SJCRH30 (cell line): Measurements from ENCODE around the gene KISS1R. TPM values are rescaled to one million over a fixed set of nuclear protein-coding genes. Genes with fewer than 3 reads are reported as not detected.

Source experiments
- DNase-seq, 2 experiments: peaks; one replicate each; pipeline ENCODE4 v3.0.0-alpha.2; 2015 to 2020
- H3K27ac ChIP-seq: fragments of 250-450 bp; sonication (Bioruptor Pico); 2 replicates; pipeline ENCODE4 v1.5.1; 2020; ENCODE audit warnings: mild to moderate bottlenecking, moderate library complexity
- H3K27me3 ChIP-seq: fragments of 250-450 bp; sonication (Bioruptor Pico); 2 replicates; pipeline ENCODE4 v1.5.1; 2020; ENCODE audit warnings: mild to moderate bottlenecking, moderate library complexity
- H3K36me3 ChIP-seq: fragments of 250-450 bp; sonication (Bioruptor Pico); 2 replicates; pipeline ENCODE4 v1.5.1; 2020; ENCODE audit warnings: mild to moderate bottlenecking, moderate library complexity
- H3K4me1 ChIP-seq: fragments of 250-450 bp; sonication (Bioruptor Pico); 2 replicates; pipeline ENCODE4 v1.5.1; 2020; ENCODE audit warnings: mild to moderate bottlenecking, moderate library complexity
- H3K4me3 ChIP-seq: fragments of 250-450 bp; sonication (Bioruptor Pico); 2 replicates; pipeline ENCODE4 v1.5.1; 2020; ENCODE audit warnings: mild to moderate bottlenecking, moderate library complexity
- H3K9me3 ChIP-seq: fragments of 250-450 bp; sonication (Bioruptor Pico); replicated peaks from 2 replicates; pipeline ENCODE4 v1.5.1; 2020; ENCODE audit warnings: mild to moderate bottlenecking, moderate library complexity
- total RNA-seq: library from RNA; depleted of rRNA; stranded (reverse); fragments of >200 nt; shearing (Covaris generic); gene quantifications from 2 replicates; pipeline ENCODE4 v1.2.3, GENCODE V29; 2014; rRNA removed

The KISS1R gene
- 0.08 TPM in 1 of 2 replicates, not detected in the other for total RNA-seq

GRCh38 chr19:917323-918151 is at the start of gene KISS1R:
Gene KISS1R, plus strand, starts transcription at chr19:917333. Its CDS starts 170 bp downstream, at chr19:917503.
- no peak within 1 kb of the TSS for H3K27ac ChIP-seq
- peaks cover 27% of the 10 kb centered on the region for H3K27me3 ChIP-seq
- H3K36me3 ChIP-seq = no peaks in the 10 kb centered on the region
- H3K4me1 ChIP-seq = 0 out of 2 replicates have a peak, but pooled peaks cover 3% of the 10 kb centered on the region
- peak within 1 kb of the TSS; percentile 6; the same call in 1 of the 2 replicates for H3K4me3 ChIP-seq
- peak; percentile 69 to 75 for DNase-seq
- H3K9me3 ChIP-seq = no peaks in the 10 kb centered on the region

DNA sequence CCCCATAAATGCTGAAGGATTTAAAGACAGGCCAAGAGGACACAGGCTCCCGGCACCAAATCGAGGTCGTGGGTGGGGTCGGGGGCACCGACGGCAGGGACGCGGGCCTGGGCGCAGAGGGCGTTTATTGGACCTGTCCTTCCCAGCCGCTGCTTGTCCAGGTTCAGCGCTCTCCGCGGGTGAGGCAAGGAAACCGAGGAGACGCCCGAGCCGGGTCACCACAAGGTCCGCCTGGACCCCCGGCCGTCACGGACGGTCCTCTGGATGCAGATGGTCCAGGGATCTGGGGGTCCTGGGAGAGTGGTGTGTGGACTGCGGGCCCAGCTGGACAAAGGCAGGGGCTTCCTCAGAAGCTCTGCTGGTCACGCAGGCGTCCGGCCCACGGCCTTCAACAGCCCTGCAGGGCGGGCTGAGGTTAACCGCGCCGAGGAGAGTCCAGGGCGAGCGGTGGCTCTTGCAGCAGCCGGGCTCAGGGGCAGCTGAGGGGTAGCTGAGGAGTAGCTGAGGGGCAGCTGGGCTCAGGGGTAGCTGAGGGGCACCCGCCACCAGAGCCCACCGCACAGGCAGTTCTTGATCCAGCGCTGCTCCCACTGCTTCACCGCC is 49.2 kb upstream of the KISS1R start:
- peaks cover 9% of the 10 kb centered on the region; the same call in 1 of the 2 replicates for H3K36me3 ChIP-seq
- DNase-seq = no peak
- H3K4me3 ChIP-seq = no peak overlapping the region
- H3K4me1 ChIP-seq = no peaks in the 10 kb centered on the region
- no peaks in the 10 kb centered on the region for H3K9me3 ChIP-seq
- no peaks in the 10 kb centered on the region for H3K27me3 ChIP-seq
- no peak overlapping the region for H3K27ac ChIP-seq

DNA sequence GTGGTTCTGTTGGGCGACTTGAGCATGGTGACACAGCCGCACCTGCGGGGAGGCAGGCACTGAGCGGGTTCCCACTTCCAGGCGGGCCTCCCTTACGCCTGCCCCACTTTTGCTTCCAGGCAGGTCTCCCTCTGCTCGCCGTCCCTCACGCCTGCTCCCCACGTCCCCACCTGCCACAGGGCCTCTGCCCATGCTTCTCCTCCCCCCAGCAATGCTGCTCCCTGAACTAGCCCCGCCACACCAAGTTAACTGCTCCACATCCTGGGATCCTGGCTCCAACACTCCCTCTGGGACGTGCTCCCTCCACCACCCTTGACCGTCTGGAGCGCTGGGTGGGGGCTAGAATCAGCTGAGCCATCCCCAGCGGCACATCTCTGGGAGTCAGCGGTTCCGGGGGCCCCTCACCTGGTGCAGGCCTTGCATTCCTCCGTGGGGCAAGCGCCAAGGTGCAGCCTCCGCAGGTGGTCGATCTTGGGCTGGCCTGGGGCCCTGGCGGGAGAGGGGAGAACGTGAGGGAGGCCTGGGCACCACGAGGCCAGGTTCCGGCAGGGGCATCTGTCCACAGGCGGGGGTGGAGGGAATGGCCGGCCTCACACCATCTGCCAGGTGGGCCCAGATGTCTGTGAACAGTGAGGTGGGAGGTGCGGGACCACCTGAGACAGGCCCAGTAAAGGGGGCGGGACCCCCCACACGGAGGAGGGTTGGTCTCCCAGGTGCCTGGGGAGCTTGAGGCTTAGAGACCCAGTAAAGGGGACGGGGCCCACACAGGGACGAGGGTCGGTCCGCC is 48.5 kb upstream of the KISS1R start:
- no peak overlapping the region for H3K27ac ChIP-seq
- no peaks in the 10 kb centered on the region for H3K27me3 ChIP-seq
- no peak overlapping the region for H3K4me3 ChIP-seq
- no peaks in the 10 kb centered on the region for H3K4me1 ChIP-seq
- no peak for DNase-seq
- peaks cover 11% of the 10 kb centered on the region; the same call in 1 of the 2 replicates for H3K36me3 ChIP-seq
- H3K9me3 ChIP-seq = no peaks in the 10 kb centered on the region

DNA sequence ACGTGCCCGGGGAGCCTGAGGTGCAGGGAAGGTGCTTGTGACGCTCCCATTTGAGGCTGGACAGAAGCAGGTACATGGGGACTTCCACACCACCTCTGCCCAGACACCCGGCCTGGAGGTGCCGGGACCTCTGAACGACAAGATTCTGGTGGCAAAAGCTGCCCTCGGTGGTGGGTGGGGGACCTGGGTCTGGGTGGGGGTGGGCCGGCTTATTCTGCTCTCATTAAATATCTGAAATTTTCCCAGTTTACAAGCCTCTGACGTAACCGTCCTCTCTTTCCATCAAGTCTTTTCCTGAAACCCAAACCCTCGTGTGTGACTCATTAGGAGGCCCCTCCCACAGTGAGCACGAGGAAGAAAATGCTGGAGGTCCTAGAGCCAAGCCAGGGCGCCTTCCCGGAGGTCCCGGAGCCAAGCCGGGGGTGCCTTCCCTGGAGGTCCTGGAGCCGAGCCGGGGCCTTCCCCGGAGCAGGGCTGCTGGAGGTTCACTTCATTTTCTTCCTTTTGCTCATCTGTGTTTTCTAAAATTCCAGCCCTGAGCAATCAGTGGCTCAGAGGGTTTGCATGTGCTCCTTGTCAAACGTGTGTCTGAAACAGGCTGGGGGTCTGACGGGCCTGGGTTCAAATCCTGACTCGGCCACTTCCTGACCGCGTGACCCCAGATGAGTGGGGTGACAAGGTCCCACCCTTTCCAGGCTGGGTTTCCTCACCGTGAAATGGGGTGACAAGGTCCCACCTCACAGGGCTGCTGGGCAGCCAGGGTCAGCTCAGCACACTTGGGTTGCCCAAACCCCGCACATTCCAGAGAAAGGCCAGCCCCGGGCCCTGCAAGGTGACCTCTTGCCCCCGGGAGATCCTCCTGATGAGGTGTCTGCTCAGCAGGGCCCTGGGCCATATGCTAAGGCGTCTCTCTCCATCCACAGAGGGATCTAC is 47.6 kb upstream of the KISS1R start:
- H3K36me3 ChIP-seq = peaks cover 11% of the 10 kb centered on the region; the same call in 1 of the 2 replicates
- no peaks in the 10 kb centered on the region for H3K27me3 ChIP-seq
- H3K27ac ChIP-seq = no peak overlapping the region
- H3K9me3 ChIP-seq = no peaks in the 10 kb centered on the region
- no peaks in the 10 kb centered on the region for H3K4me1 ChIP-seq
- no peak for DNase-seq
- no peak overlapping the region for H3K4me3 ChIP-seq

DNA sequence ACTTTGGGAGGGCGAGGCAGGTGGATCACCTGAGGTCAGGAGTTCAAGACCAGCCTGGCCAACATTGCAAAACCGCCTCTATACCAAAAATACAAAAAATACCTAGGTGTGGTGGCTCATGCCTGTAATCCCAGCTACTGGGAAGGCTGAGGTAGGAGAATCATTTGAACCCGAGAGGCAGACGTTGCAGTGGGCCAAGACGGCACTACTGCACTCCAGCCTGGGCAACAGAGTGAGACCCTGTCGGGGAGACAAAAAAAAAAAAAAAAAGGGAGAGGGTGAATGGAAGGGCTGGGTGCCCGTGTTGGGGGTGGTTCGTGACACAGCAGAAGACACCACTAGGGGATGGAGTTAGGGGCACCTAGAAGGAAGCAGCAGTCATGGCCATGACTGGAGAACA is 46.8 kb upstream of the KISS1R start:
- H3K4me1 ChIP-seq = no peaks in the 10 kb centered on the region
- no peak for DNase-seq
- H3K27ac ChIP-seq = no peak overlapping the region
- peaks cover 11% of the 10 kb centered on the region; the same call in 1 of the 2 replicates for H3K36me3 ChIP-seq
- H3K27me3 ChIP-seq = no peaks in the 10 kb centered on the region
- no peaks in the 10 kb centered on the region for H3K9me3 ChIP-seq
- H3K4me3 ChIP-seq = no peak overlapping the region

DNA sequence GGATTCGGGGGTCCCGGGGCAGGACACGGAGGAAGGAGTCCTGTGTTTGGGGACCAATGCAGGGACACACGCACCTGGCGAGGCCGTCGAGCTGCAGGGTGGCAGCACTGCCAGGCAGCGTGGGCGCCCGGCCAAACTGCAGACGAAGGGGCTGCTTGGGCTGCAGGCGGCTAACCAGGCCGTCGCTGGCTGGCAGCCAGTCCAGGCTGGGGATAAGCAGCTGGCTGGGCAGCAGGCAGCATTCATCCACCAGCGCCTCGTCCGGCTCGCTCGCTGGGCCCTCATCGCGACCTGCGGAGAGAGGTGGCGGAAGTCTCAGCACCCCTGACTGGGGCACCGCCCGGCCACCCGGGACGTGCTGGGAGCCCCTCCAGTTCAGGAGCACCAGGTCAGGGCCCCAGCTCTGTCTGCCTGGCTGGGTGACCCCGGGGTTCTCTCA is 46.2 kb upstream of the KISS1R start:
- DNase-seq = no peak
- no peaks in the 10 kb centered on the region for H3K4me1 ChIP-seq
- no peak overlapping the region for H3K4me3 ChIP-seq
- H3K36me3 ChIP-seq = peaks cover 11% of the 10 kb centered on the region; the same call in 1 of the 2 replicates
- no peaks in the 10 kb centered on the region for H3K9me3 ChIP-seq
- no peak overlapping the region for H3K27ac ChIP-seq
- no peaks in the 10 kb centered on the region for H3K27me3 ChIP-seq

DNA sequence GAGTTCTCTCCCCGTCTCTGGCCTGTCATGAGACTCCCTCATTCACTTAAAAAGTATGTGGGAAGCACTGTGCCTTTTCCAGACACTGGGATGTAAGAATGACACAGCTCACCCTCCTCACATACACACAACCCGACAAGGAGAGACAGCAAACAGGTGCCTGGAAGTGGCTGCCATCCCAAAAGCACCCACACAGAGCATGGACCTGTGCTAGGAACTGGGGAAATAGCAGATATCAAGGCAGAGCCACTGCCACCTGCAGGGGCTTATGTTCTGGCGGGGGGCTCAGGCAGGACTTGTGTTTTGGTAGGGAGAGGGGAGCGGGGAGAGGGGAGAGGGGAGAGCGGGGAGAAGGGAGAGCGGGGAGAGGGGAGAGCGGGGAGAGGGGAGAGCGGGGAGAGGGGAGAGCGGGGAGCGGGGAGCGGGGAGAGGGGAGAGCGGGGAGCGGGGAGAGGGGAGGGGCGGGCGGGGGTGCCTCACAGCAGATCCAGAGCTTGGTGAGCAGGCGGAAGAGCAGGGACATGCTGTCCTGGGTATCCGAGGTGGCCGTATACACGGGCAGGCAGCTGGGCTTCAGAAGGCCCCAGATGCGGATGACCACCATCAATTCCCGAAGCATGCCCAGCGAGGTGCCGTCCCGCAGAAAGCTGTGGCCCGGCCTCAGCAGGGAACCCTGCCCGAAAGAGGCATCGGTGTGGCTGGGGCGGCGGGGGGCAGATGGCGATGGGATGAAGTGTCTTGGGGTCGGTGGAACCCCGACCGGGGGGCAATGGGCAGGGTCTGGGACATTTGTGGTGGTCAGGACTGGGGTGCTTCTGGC is 45.5 kb upstream of the KISS1R start:
- Histone ChIP-seq H3K4me1 (no peaks in the 10 kb centered on the region), H3K4me3 (no peak overlapping the region), H3K36me3 (peaks cover 11% of the 10 kb centered on the region; the same call in 1 of the 2 replicates)

DNA sequence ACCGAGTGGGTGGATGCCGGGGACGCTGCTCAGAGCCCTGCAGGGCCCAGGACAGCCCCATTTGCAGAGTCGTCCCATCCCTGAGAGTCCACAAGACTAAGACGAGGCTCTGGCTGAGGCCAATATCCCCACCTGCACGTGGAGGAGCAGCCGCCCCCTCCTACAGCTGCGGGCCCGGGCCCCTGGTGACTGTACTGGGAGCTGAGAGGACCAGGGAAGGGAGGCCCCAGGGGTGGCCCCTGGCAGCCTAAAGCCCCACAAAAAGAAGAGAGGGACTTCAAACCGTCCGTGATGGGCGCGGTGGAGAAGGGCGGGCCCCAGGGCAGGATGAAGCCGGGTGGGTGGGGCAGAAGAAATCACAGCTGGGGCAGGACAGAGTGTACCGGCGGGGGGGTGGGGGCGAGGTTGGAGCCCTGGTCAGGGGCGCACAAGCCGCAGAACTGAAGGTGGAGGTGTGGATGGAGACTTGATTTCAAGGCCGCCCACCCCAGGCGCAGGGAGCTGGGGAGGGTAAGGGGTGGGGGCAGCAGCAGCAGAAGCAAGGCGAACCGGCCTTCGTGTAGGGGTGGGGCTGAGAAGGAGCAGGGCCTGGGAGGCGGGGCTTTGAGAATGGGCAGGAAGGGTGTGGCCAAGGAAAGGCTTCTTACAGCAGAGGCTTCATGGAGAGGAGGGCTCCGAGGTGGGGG is 44.7 kb upstream of the KISS1R start:
- Histone ChIP-seq H3K27me3 (no peaks in the 10 kb centered on the region), H3K9me3 (no peaks in the 10 kb centered on the region), H3K27ac (no peak overlapping the region), H3K36me3 (peaks cover 10% of the 10 kb centered on the region; the same call in 1 of the 2 replicates), H3K4me1 (no peaks in the 10 kb centered on the region), H3K4me3 (no peak overlapping the region)
- peak; percentile 47 to 48 for DNase-seq

More for the DNA sequence above, 45.5 kb upstream of the KISS1R start:
- no peak for DNase-seq
- Histone ChIP-seq H3K9me3 (no peaks in the 10 kb centered on the region), H3K27me3 (no peaks in the 10 kb centered on the region), H3K27ac (no peak overlapping the region)

DNA sequence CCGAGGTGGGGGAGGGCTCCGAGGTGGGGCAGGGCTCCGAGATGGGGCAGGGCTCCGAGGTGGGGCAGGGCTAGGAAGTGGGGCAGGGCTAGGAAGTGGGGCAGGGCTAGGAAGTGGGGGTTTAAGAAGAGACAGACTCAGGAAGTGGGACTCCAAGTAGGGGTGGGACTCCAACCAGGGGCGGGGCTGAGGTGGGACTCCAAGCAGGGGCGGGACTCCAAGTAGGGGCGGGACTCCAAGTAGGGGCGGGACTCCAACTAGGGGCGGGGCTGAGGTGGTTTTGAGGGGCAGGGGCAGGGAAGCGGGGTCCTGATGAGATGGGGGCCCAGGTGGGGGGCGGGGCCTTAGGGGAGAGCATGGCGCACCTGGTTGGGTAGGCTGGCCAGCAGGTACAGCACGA is 44.0 kb upstream of the KISS1R start:
- Histone ChIP-seq H3K27ac (no peak overlapping the region), H3K4me3 (no peak overlapping the region), H3K9me3 (no peaks in the 10 kb centered on the region), H3K36me3 (peaks cover 7% of the 10 kb centered on the region; the same call in 1 of the 2 replicates), H3K27me3 (no peaks in the 10 kb centered on the region), H3K4me1 (no peaks in the 10 kb centered on the region)
- peak; percentile 37 to 45 for DNase-seq

GRCh38 chr19:873561-874041 is 43.5 kb upstream of the KISS1R start:
- no peaks in the 10 kb centered on the region for H3K27me3 ChIP-seq
- no peak overlapping the region for H3K27ac ChIP-seq
- no peaks in the 10 kb centered on the region for H3K9me3 ChIP-seq
- no peak for DNase-seq
- H3K36me3 ChIP-seq = peaks cover 7% of the 10 kb centered on the region; the same call in 1 of the 2 replicates
- no peaks in the 10 kb centered on the region for H3K4me1 ChIP-seq
- no peak overlapping the region for H3K4me3 ChIP-seq

DNA sequence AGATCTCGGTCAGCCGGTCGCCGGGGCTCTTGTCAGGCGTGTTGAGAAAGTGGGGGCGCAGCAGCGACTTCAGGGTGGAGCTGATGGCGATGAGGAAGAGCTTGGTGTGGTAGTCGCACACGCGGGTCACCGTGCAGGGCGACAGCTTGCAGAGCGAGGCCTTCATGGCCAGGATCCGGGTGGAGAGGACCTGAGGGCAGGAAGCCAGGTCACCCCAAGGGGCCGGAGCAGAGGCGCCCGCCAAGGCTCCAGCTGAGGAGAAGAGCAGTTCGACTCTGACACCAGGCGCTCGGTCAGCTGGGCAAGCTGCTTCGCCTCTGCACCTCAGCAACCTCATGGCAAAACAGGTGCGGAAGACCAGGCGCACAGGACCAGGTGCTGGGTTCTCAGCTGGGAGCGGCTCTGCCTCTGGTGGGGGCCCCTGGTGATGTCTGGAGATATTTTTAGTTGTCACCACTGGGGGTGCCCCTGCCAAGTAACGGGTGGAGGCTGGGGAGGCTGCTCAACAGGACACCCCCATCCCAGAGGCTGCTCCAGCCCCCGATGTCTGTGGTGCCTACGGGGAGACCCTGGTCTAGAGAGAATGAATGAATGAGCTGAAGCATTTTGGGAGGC is 41.8 kb upstream of the KISS1R start:
- Histone ChIP-seq H3K27ac (no peak overlapping the region), H3K27me3 (no peaks in the 10 kb centered on the region), H3K4me1 (no peaks in the 10 kb centered on the region), H3K4me3 (no peak overlapping the region), H3K9me3 (no peaks in the 10 kb centered on the region), H3K36me3 (peaks cover 3% of the 10 kb centered on the region; the same call in 1 of the 2 replicates)
- DNase-seq = no peak

GRCh38 chr19:876089-876488 is 41.0 kb upstream of the KISS1R start:
- Histone ChIP-seq H3K9me3 (no peaks in the 10 kb centered on the region), H3K4me3 (no peak overlapping the region), H3K27me3 (no peaks in the 10 kb centered on the region), H3K4me1 (no peaks in the 10 kb centered on the region), H3K27ac (no peak overlapping the region), H3K36me3 (peaks cover 3% of the 10 kb centered on the region; the same call in 1 of the 2 replicates)
- DNase-seq = peak in 1 of 2 experiments; percentile 30
